Body of pancreas (tissue), 4 donors: ENCODE data around the gene SNTG2.

Experiments used
- CTCF ChIP-seq, 7 experiments: fragments of 450-650 bp in 4 of 7; fragments of 200-600 bp in 3 of 7; sonication (generic) in 3 of 7; IDR thresholded peaks; one replicate each; pipeline ENCODE4 v1.5.1; 2016 to 2019; ENCODE audit warnings: antibody characterized with exemption in 7 of 7
- POLR2A ChIP-seq, 3 donors: fragments of 450-650 bp; IDR thresholded peaks; one replicate each; pipeline ENCODE4 v1.6.1; 2016; ENCODE audit warnings: antibody characterized with exemption in 3 of 3, mild to moderate bottlenecking in 2 of 3

GRCh38 chr2:1183300-1183699 lies 232.7 kb downstream of the SNTG2 start:
- TF ChIP-seq CTCF (IDR thresholded peaks at IDR 0.05) = no peak
- no peak for TF ChIP-seq POLR2A (IDR thresholded peaks at IDR 0.05)
